ENCODE data around the gene NIPBL.

GRCh38 chr5:36929438-36929837 is 52.9 kb downstream of the NIPBL start:
- TF ChIP-seq FOXM1 (IDR thresholded peaks at IDR 0.05; ENCODE audit: borderline replicate concordance) = no peak
- no peak for TF ChIP-seq FOXK2 (IDR thresholded peaks at IDR 0.05)

Data from HEK293T (cell line).